SK-N-SH (cell line): ENCODE results near the gene MAP1B. TPM values are rescaled to one million over a fixed set of nuclear protein-coding genes. Genes with fewer than 3 reads are reported as not detected.

Experiments used
- CTCF ChIA-PET: fragments of 300-600, 350-600 bp; formaldehyde crosslinking; extraction: SDS; loops from one replicate; lab custom pipeline; 2021; lab: Yijun Ruan, JAX
- POLR2A ChIA-PET: fragments of 350-600 bp; sonication (Branson Sonifier 250); formaldehyde crosslinking; extraction: SDS; loops from one replicate; lab custom pipeline; 2020; ENCODE audit warnings: antibody characterized with exemption, inconsistent platforms; lab: Yijun Ruan, JAX
- DNase-seq: peaks from one replicate; pipeline ENCODE4 v3.0.0; 2012
- H2AFZ ChIP-seq: fragments of 200-600 bp; sonication (generic); 2 replicates; pipeline ENCODE4 v1.8.1; 2016; ENCODE audit warnings: antibody characterized with exemption, mild to moderate bottlenecking, low read depth
- H3F3A ChIP-seq: fragments of 200-600 bp; sonication (generic); replicated peaks from 2 replicates; pipeline ENCODE3; 2016; ENCODE audit warnings: antibody characterized with exemption, mild to moderate bottlenecking; ENCODE audit not compliant: insufficient read depth
- H3K27ac ChIP-seq, 2 experiments: fragments of 200-500 bp in 1 of 2; fragments of 200-600 bp in 1 of 2; sonication (Bioruptor generic) in 1 of 2; sonication (generic), shearing (Covaris generic) in 1 of 2; 2 replicates each; pipeline versions ENCODE4 v1.5.1 to v1.6.1; 2014 to 2016; ENCODE audit warnings: low read depth in 2 of 2, inconsistent platforms in 1 of 2, low read length in 1 of 2, mild to moderate bottlenecking in 1 of 2, mixed read lengths in 1 of 2
- H3K27me3 ChIP-seq: fragments of 200-600 bp; sonication (generic), shearing (Covaris generic); 2 replicates; pipeline ENCODE4 v1.6.1; 2016; ENCODE audit warnings: mixed run types; ENCODE audit not compliant: insufficient read depth
- H3K36me3 ChIP-seq, 2 experiments: fragments of 200-500 bp in 1 of 2; fragments of 200-600 bp in 1 of 2; sonication (Bioruptor generic) in 1 of 2; sonication (generic) in 1 of 2; replicated peaks in 1 of 2; 2 replicates each; pipeline versions ENCODE3 to v1.5.1; 2014 to 2016; ENCODE audit warnings: low read length in 1 of 2, mild to moderate bottlenecking in 1 of 2; ENCODE audit not compliant: insufficient read depth in 2 of 2, control insufficient read depth in 1 of 2
- H3K4me1 ChIP-seq, 2 experiments: fragments of 200-500 bp in 1 of 2; fragments of 200-600 bp in 1 of 2; sonication (Bioruptor generic) in 1 of 2; sonication (generic), shearing (Covaris generic) in 1 of 2; 2 replicates each; pipeline versions ENCODE4 v1.5.1 to v1.6.1; 2014 to 2016; ENCODE audit warnings: low read depth in 1 of 2, low read length in 1 of 2, mixed run types in 1 of 2; ENCODE audit not compliant: insufficient read depth in 2 of 2, control insufficient read depth in 1 of 2
- H3K4me2 ChIP-seq: fragments of 200-600 bp; sonication (generic), shearing (Covaris generic); 2 replicates; pipeline ENCODE4 v1.6.1; 2017; ENCODE audit warnings: mixed run types
- H3K4me3 ChIP-seq, 2 experiments: fragments of 200-500 bp in 1 of 2; fragments of 200-600 bp in 1 of 2; sonication (Bioruptor generic) in 1 of 2; sonication (generic), shearing (Covaris generic) in 1 of 2; 2 replicates each; pipeline versions ENCODE4 v1.5.1 to v1.8.1; 2014 to 2016; ENCODE audit warnings: low read depth in 2 of 2, inconsistent platforms in 1 of 2, low read length in 1 of 2, mild to moderate bottlenecking in 1 of 2, mixed read lengths in 1 of 2, moderate library complexity in 1 of 2
- H3K79me2 ChIP-seq: fragments of 200-600 bp; sonication (generic); 2 replicates; pipeline ENCODE4 v1.8.1; 2017; ENCODE audit warnings: mild to moderate bottlenecking; ENCODE audit not compliant: insufficient read depth
- H3K9ac ChIP-seq: fragments of 200-600 bp; sonication (generic); 2 replicates; pipeline ENCODE4 v1.6.1; 2017; ENCODE audit warnings: mixed run types
- H3K9me2 ChIP-seq: fragments of 200-600 bp; sonication (generic); 2 replicates; pipeline ENCODE4 v1.6.1; 2017; ENCODE audit warnings: mixed run types
- H3K9me3 ChIP-seq: fragments of 200-600 bp; sonication (generic); 2 replicates; pipeline ENCODE4 v1.6.1; 2017; ENCODE audit warnings: mixed run types, mild to moderate bottlenecking, moderate library complexity
- H4K20me1 ChIP-seq: fragments of 200-600 bp; sonication (generic); 2 replicates; pipeline ENCODE4 v1.6.1; 2017; ENCODE audit warnings: mild to moderate bottlenecking, mixed run types; ENCODE audit not compliant: insufficient read depth
- EP300 ChIP-seq, 2 experiments: IDR thresholded peaks; 2 replicates each; pipeline versions ENCODE4 v1.4.0 to v1.6.1; 2012; ENCODE audit warnings: borderline replicate concordance in 1 of 2, low read depth in 1 of 2, low read length in 1 of 2
- FOSL2 ChIP-seq: IDR thresholded peaks from 2 replicates; pipeline ENCODE4 v1.4.0; 2012; ENCODE audit warnings: low read depth, mild to moderate bottlenecking, moderate library complexity, borderline replicate concordance
- FOXJ3 ChIP-seq: sonication (generic); formaldehyde crosslinking; IDR thresholded peaks from 2 replicates; pipeline ENCODE4 v1.5.1; 2020; ENCODE audit warnings: mild to moderate bottlenecking, missing genetic modification reagents
- FOXM1 ChIP-seq: IDR thresholded peaks from 2 replicates; pipeline ENCODE4 v1.4.0; 2012; ENCODE audit warnings: low read depth, mild to moderate bottlenecking
- MEF2A ChIP-seq: IDR thresholded peaks from 2 replicates; pipeline ENCODE4 v1.4.0; 2012; ENCODE audit warnings: low read depth, borderline replicate concordance
- MXI1 ChIP-seq: IDR thresholded peaks from 2 replicates; pipeline ENCODE4 v1.6.1; 2012; ENCODE audit warnings: mild to moderate bottlenecking, low read depth, low read length, improper control_type of control experiment
- NFIC ChIP-seq: IDR thresholded peaks from 2 replicates; pipeline ENCODE4 v1.4.0; 2012; ENCODE audit warnings: borderline replicate concordance
- NRF1 ChIP-seq: IDR thresholded peaks from 2 replicates; pipeline ENCODE4 v1.6.1; 2012; ENCODE audit warnings: low read depth, mild to moderate bottlenecking, low read length
- POLR2AphosphoS5 ChIP-seq: IDR thresholded peaks from 2 replicates; pipeline ENCODE4 v1.6.1; 2012; ENCODE audit warnings: low read depth, low read length
- RCOR1 ChIP-seq: fragments of 150-350 bp; IDR thresholded peaks from 2 replicates; pipeline ENCODE4 v1.6.1; 2017; ENCODE audit warnings: antibody characterized with exemption, low read length
- REST ChIP-seq: IDR thresholded peaks from 2 replicates; pipeline ENCODE4 v1.6.1; 2012; ENCODE audit warnings: mild to moderate bottlenecking, low read depth, low read length, moderate library complexity
- RFX5 ChIP-seq: IDR thresholded peaks from 2 replicates; pipeline ENCODE4 v1.6.1; 2012; ENCODE audit warnings: mild to moderate bottlenecking, improper control_type of control experiment, low read length
- RXRA ChIP-seq: IDR thresholded peaks from 2 replicates; pipeline ENCODE4 v1.4.0; 2012; ENCODE audit warnings: low read depth, mild to moderate bottlenecking, borderline replicate concordance
- SIN3A ChIP-seq: IDR thresholded peaks from 2 replicates; pipeline ENCODE4 v1.6.1; 2012; ENCODE audit warnings: low read depth, mild to moderate bottlenecking, low read length, moderate library complexity, borderline replicate concordance
- TAF1 ChIP-seq: IDR thresholded peaks from 2 replicates; pipeline ENCODE4 v1.6.1; 2012; ENCODE audit warnings: low read depth, mild to moderate bottlenecking, low read length, moderate library complexity, borderline replicate concordance
- TEAD4 ChIP-seq: IDR thresholded peaks from 2 replicates; pipeline ENCODE4 v1.4.0; 2012; ENCODE audit warnings: mild to moderate bottlenecking, borderline replicate concordance; ENCODE audit not compliant: insufficient read depth
- USF1 ChIP-seq: IDR thresholded peaks from 2 replicates; pipeline ENCODE4 v1.4.0; 2012; ENCODE audit warnings: low read depth, borderline replicate concordance
- WGBS: methylation state at CpG from one replicate; pipeline ENCODE4 v1.1.6; 2017; ENCODE audit warnings: low lambda C conversion rate; 5-methylcytosine and 5-hydroxymethylcytosine counted together
- polyA plus RNA-seq, 3 experiments: library from polyadenylated mRNA; depleted of rRNA; stranded (reverse); fragments of >200 nt; gene quantifications; 2 replicates each; pipeline ENCODE4 v1.2.3, GENCODE V29; 2012
- TF ChIP-seq, protein P1 (sequence below): IDR thresholded peaks from 2 replicates; pipeline ENCODE4 v1.4.0; 2012; ENCODE audit warnings: low read depth
- TF ChIP-seq, protein P2 (sequence below): fragments of 150-350 bp; IDR thresholded peaks from 2 replicates; pipeline ENCODE4 v1.6.1; 2016; ENCODE audit warnings: mild to moderate bottlenecking, low read depth, low read length
- TF ChIP-seq, protein P3 (sequence below): fragments of 200-600 bp; sonication (generic); IDR thresholded peaks from 2 replicates; pipeline ENCODE4 v1.6.1; 2017; ENCODE audit warnings: antibody characterized with exemption, mild to moderate bottlenecking, moderate library complexity

The MAP1B gene
- polyA plus RNA-seq, 1 of the 3 experiments (the other 2 are of a cell fraction), result 47.5 TPM

- TF ChIP-seq NFIC, result no peak
- no peak for TF ChIP-seq RCOR1
- TF ChIP-seq, protein P1, sequence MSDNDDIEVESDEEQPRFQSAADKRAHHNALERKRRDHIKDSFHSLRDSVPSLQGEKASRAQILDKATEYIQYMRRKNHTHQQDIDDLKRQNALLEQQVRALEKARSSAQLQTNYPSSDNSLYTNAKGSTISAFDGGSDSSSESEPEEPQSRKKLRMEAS, result no peak
- TF ChIP-seq POLR2AphosphoS5, result no peak
- no peak for TF ChIP-seq FOSL2
- no peak for TF ChIP-seq RFX5
- TF ChIP-seq MXI1, result no peak
- no peak for TF ChIP-seq TEAD4
- TF ChIP-seq TAF1, result no peak
- TF ChIP-seq EP300 (IDR thresholded peaks at IDR 0.05; ENCODE audit: borderline replicate concordance in 1 of 2, low read depth in 1 of 2, low read length in 1 of 2), result no peak
- TF ChIP-seq, protein P2, sequence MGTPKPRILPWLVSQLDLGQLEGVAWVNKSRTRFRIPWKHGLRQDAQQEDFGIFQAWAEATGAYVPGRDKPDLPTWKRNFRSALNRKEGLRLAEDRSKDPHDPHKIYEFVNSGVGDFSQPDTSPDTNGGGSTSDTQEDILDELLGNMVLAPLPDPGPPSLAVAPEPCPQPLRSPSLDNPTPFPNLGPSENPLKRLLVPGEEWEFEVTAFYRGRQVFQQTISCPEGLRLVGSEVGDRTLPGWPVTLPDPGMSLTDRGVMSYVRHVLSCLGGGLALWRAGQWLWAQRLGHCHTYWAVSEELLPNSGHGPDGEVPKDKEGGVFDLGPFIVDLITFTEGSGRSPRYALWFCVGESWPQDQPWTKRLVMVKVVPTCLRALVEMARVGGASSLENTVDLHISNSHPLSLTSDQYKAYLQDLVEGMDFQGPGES, result no peak
- TF ChIP-seq RXRA, result no peak
- no peak for TF ChIP-seq FOXJ3 (CRISPR knock-in tag)
- TF ChIP-seq SIN3A, result no peak
- TF ChIP-seq NRF1, result no peak
- no peak for TF ChIP-seq FOXM1
- no peak for TF ChIP-seq REST
- TF ChIP-seq USF1, result no peak
- TF ChIP-seq, protein P3, sequence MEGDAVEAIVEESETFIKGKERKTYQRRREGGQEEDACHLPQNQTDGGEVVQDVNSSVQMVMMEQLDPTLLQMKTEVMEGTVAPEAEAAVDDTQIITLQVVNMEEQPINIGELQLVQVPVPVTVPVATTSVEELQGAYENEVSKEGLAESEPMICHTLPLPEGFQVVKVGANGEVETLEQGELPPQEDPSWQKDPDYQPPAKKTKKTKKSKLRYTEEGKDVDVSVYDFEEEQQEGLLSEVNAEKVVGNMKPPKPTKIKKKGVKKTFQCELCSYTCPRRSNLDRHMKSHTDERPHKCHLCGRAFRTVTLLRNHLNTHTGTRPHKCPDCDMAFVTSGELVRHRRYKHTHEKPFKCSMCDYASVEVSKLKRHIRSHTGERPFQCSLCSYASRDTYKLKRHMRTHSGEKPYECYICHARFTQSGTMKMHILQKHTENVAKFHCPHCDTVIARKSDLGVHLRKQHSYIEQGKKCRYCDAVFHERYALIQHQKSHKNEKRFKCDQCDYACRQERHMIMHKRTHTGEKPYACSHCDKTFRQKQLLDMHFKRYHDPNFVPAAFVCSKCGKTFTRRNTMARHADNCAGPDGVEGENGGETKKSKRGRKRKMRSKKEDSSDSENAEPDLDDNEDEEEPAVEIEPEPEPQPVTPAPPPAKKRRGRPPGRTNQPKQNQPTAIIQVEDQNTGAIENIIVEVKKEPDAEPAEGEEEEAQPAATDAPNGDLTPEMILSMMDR, result no peak
- TF ChIP-seq MEF2A, result no peak
- CTCF ChIA-PET, result interaction anchor here (0.6 to 1.6 kb wide), 3 partner anchors 14 to 113 kb away, joined by 3 to 4 read pairs (median 3); no protein-coding TSS in a partner anchor
- H3K9me2 ChIP-seq, result no peaks in the 10 kb centered on the region
- peaks cover 100% of the 10 kb centered on the region for H3K79me2 ChIP-seq
- peaks cover 84% of the 10 kb centered on the region for H3F3A ChIP-seq
- no peak overlapping the region for H3K4me2 ChIP-seq
- H3K9me3 ChIP-seq, result no peaks in the 10 kb centered on the region
- H3K36me3 ChIP-seq, result peaks cover 99% of the 10 kb centered on the region in 2 experiments
- H4K20me1 ChIP-seq, result peaks cover 98% of the 10 kb centered on the region
- peaks cover 7 to 8% of the 10 kb centered on the region in 2 experiments; a peak in 3 of 4 replicates for H3K4me1 ChIP-seq
- peak overlapping the region in 1 of 2 experiments; percentile 14; a peak in 1 of 4 replicates for H3K27ac ChIP-seq
- no peak overlapping the region for H3K4me3 ChIP-seq
- no peaks in the 10 kb centered on the region for H3K27me3 ChIP-seq
- no peak overlapping the region for H2AFZ ChIP-seq
- 97% methylated on average over 6 of the region's 6 CpGs for WGBS
- no peak overlapping the region for H3K9ac ChIP-seq
- POLR2A ChIA-PET, result no interaction called here
- no peak for DNase-seq
Measured at GRCh38 chr5:72194846-72195245, 87.6 kb downstream of the MAP1B start.
